ENCODE results near the gene DAZAP2.

Gene DAZAP2

DNA sequence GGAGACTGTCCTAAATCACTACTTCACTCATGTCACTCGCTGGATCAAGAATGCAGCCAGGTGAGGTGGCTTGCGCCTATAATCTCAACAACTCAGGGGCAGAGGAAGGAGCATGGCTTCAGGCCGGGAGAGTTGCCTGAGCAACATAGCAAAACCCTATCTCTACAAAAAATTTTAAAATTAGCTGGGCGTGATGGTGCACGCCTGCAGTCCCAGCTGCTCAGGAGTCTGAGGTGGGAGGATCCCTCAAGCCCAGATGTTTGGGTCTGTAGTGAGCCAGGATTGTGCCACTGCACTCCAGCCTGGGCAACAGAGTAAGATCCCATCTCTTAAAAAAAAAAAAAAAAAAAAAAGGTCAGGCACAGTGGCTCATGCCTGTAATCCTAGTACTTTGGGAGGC lies 25.7 kb downstream of the DAZAP2 start:
- no peaks in the 10 kb centered on the region for H3K36me3 ChIP-seq (ENCODE audit: control insufficient read depth in 2 of 2, insufficient read depth in 1 of 2, low read length in 2 of 2)
- no peak overlapping the region for H3K27ac ChIP-seq (ENCODE audit: extremely low read depth, low read depth, low read length)
- ChIA-PET CTCF (interaction anchor here (0.6 to 1.1 kb wide), 3 partner anchors 17 to 77 kb away, joined by 3 to 4 read pairs (median 3); no protein-coding TSS in a partner anchor), POLR2A (interaction anchor here (0.7 kb wide), 1 partner anchor 22 kb away, joined by 3 read pairs; no protein-coding TSS in a partner anchor)
- no peak overlapping the region for H3K4me3 ChIP-seq (ENCODE audit: low read depth, low read length)
- H3K4me1 ChIP-seq (ENCODE audit: control insufficient read depth, insufficient read depth, low read length): no peaks in the 10 kb centered on the region
- no peaks in the 10 kb centered on the region for H3K9me3 ChIP-seq (ENCODE audit: control insufficient read depth, insufficient read depth, low read depth, low read length)
- TF ChIP-seq, protein P1, sequence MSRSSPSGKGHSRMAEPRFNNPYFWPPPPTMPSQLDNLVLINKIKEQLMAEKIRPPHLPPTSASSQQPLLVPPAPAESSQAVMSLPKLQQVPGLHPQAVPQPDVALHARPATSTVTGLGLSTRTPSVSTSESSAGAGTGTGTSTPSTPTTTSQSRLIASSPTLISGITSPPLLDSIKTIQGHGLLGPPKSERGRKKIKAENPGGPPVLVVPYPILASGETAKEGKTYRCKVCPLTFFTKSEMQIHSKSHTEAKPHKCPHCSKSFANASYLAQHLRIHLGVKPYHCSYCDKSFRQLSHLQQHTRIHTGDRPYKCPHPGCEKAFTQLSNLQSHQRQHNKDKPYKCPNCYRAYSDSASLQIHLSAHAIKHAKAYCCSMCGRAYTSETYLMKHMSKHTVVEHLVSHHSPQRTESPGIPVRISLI (tag by site-specific recombination; IDR thresholded peaks at IDR 0.05): 0 out of 2 replicates have a peak, but pooled peaks have one; percentile 17
- TF ChIP-seq ZNF121 (tag by site-specific recombination; IDR thresholded peaks at IDR 0.05): 0 out of 2 replicates have a peak, but pooled peaks have one; percentile 38
- no peak for TF ChIP-seq ZNF211 (tag by site-specific recombination; IDR thresholded peaks at IDR 0.05; ENCODE audit: low read depth)
- no peak for TF ChIP-seq ZNF366 (tag by site-specific recombination; conservative IDR thresholded peaks at IDR 0.05)

DNA sequence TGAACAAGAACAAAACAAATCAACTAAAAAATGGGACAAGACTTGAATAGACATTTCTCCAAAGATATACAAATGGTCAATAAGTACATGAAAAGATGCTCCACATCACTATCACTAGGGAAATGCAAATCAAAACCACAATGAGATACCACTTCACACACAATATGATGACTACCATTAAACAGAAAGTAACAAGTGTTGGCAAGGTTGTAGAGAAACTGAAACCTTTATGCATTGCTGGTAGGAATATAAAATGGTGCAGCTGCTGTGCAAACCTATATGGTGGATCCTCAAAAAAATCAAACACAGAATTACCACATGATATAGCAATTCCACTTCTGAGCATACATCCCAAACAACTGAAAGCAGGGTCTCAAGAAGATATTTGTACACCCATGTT lies 26.4 kb downstream of the DAZAP2 start:
- no peak overlapping the region for H3K27ac ChIP-seq (ENCODE audit: extremely low read depth, low read depth, low read length)
- TF ChIP-seq, protein P2, sequence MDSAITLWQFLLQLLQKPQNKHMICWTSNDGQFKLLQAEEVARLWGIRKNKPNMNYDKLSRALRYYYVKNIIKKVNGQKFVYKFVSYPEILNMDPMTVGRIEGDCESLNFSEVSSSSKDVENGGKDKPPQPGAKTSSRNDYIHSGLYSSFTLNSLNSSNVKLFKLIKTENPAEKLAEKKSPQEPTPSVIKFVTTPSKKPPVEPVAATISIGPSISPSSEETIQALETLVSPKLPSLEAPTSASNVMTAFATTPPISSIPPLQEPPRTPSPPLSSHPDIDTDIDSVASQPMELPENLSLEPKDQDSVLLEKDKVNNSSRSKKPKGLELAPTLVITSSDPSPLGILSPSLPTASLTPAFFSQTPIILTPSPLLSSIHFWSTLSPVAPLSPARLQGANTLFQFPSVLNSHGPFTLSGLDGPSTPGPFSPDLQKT (IDR thresholded peaks at IDR 0.05; ENCODE audit: borderline replicate concordance, low read depth, low read length): no peak
- 0 out of 2 replicates have a peak, but pooled peaks have one; percentile 26 for TF ChIP-seq PRDM1 (tag by site-specific recombination; IDR thresholded peaks at IDR 0.05)
- ChIA-PET POLR2A (interaction anchor here (0.7 kb wide), 1 partner anchor 21 kb away, joined by 3 read pairs; no protein-coding TSS in a partner anchor), CTCF (interaction anchor here (0.7 kb wide), 1 partner anchor 16 kb away, joined by 3 read pairs; no protein-coding TSS in a partner anchor)
- no peaks in the 10 kb centered on the region for H3K36me3 ChIP-seq (ENCODE audit: control insufficient read depth in 2 of 2, insufficient read depth in 1 of 2, low read length in 2 of 2)
- H3K4me1 ChIP-seq (ENCODE audit: control insufficient read depth, insufficient read depth, low read length): no peaks in the 10 kb centered on the region
- H3K9me3 ChIP-seq (ENCODE audit: control insufficient read depth, insufficient read depth, low read depth, low read length): no peaks in the 10 kb centered on the region
- H3K4me3 ChIP-seq (ENCODE audit: low read depth, low read length): no peak overlapping the region

DNA sequence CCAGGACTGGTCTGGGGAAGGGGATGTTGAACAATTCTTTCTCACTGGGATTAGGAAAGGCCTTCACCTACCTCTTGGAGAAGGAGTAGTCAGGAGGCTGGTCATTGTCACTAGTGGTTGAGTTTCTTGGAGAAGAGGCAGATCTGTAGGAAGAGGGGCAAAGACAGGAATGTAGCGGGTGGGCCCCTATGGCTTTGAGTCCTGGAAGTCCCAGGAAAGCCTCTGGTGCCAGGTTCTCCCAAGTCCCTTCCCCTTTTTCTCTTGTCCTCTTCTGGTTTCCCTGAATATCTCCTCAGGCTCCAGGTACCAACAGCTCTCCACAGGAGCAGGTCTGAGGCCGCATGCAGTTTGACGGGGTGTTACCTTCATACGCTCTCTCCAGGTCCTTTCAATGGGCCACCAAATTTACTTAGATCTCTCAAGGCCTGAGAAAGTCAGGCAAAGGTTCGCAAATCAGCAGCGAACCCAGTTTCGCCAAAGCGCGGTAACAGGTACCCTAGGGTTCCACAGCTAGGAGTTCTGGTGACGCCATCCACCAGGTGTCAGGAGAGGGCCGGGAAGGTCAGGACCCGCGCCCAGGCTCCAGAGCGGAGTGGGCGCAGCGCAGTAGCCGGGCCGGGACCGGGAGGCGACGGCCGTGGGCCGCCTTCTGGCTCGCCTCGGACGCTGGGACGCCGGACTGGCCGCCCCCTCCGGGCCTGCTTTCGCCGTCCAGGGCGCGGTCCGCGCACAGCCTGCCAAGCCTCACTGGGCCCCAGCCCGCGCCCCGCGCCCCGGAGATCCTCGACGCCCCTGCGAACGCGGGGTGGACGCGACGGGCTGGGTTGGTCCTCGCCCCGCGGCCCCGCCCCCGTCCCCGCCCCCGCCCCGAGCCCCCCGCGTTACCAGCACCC lies 30.8 kb downstream of the DAZAP2 start:
- Histone ChIP-seq H3K27ac (ENCODE audit: extremely low read depth, low read depth, low read length) (peak overlapping the region; percentile 50; the same call in 1 of the 2 replicates), H3K9me3 (ENCODE audit: control insufficient read depth, insufficient read depth, low read depth, low read length) (no peaks in the 10 kb centered on the region), H3K4me1 (ENCODE audit: control insufficient read depth, insufficient read depth, low read length) (no peaks in the 10 kb centered on the region), H3K36me3 (ENCODE audit: control insufficient read depth in 2 of 2, insufficient read depth in 1 of 2, low read length in 2 of 2) (no peaks in the 10 kb centered on the region), H3K4me3 (ENCODE audit: low read depth, low read length) (peak overlapping the region; percentile 68)
- TF ChIP-seq ZNF302 (tag by site-specific recombination; IDR thresholded peaks at IDR 0.05; ENCODE audit: low read depth) (no peak), PRDM1 (tag by site-specific recombination; IDR thresholded peaks at IDR 0.05) (peak; percentile 43; the same call in 1 of the 2 replicates), ZNF366 (tag by site-specific recombination; conservative IDR thresholded peaks at IDR 0.05) (0 out of 2 replicates have a peak, but pooled peaks have one; percentile 19), SCRT2 (tag by site-specific recombination; IDR thresholded peaks at IDR 0.05) (peak; percentile 33; the same call in 1 of the 2 replicates)
- TF ChIP-seq, protein P3, sequence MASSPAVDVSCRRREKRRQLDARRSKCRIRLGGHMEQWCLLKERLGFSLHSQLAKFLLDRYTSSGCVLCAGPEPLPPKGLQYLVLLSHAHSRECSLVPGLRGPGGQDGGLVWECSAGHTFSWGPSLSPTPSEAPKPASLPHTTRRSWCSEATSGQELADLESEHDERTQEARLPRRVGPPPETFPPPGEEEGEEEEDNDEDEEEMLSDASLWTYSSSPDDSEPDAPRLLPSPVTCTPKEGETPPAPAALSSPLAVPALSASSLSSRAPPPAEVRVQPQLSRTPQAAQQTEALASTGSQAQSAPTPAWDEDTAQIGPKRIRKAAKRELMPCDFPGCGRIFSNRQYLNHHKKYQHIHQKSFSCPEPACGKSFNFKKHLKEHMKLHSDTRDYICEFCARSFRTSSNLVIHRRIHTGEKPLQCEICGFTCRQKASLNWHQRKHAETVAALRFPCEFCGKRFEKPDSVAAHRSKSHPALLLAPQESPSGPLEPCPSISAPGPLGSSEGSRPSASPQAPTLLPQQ (tag by site-specific recombination; IDR thresholded peaks at IDR 0.05): peak; percentile 56
- ChIA-PET POLR2A (interaction anchor here (0.6 kb wide), 2 partner anchors 186 to 380 kb away, joined by 4 to 6 read pairs; partner anchors contain the start of gene CSRNP2), CTCF (interaction anchor here (0.7 to 1.5 kb wide), 4 partner anchors 13 to 71 kb away, joined by 3 to 7 read pairs (median 4); no protein-coding TSS in a partner anchor)

All from HEK293 (cell line).